ENCODE data around the gene ZNF618.

ZNF618 gene

GRCh38 chr9:114003351-114003750 lies 127.2 kb downstream of the ZNF618 start:
- in situ Hi-C loops (cut with HindIII; ENCODE audit: low pct_ligation_motif_present, low pct_unique_long_range_greater_than_20kb, low sequenced_read_pairs): no loop called here
- no peak for DNase-seq

DNA sequence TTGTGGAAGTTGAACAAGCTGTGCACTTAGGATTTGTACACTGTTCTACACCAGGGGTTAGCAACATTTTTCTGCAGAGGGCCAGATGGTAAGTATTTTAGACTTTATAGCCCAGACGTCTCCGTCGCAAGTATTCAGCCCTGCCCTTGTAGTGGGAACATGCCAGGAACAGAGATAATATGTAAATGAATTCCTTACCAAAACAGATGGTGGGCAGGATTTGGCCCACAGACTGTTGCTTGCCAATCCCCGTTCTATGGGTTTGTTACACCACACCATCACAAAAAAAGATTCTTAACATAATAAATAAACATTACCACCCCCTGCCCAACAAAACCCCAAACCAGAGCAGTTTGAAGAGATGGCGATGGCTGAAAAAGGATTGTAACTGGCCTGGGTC lies 127.6 kb downstream of the ZNF618 start:
- DNase-seq: no peak
- in situ Hi-C loops (cut with HindIII; ENCODE audit: low pct_ligation_motif_present, low pct_unique_long_range_greater_than_20kb, low sequenced_read_pairs): no loop called here

GRCh38 chr9:114004221-114004716 lies 128.2 kb downstream of the ZNF618 start:
- in situ Hi-C loops (cut with HindIII; ENCODE audit: low pct_ligation_motif_present, low pct_unique_long_range_greater_than_20kb, low sequenced_read_pairs): no loop called here
- DNase-seq: no peak

- DNase-seq: no peak
- in situ Hi-C loops (cut with HindIII; ENCODE audit: low pct_ligation_motif_present, low pct_unique_long_range_greater_than_20kb, low sequenced_read_pairs): no loop called here
Observed at GRCh38 chr9:114005371-114006154, 129.5 kb downstream of the ZNF618 start.

- DNase-seq: no peak
- in situ Hi-C loops (cut with HindIII; ENCODE audit: low pct_ligation_motif_present, low pct_unique_long_range_greater_than_20kb, low sequenced_read_pairs): no loop called here
Observed at GRCh38 chr9:114006155-114006550, 130.0 kb downstream of the ZNF618 start.

DNA sequence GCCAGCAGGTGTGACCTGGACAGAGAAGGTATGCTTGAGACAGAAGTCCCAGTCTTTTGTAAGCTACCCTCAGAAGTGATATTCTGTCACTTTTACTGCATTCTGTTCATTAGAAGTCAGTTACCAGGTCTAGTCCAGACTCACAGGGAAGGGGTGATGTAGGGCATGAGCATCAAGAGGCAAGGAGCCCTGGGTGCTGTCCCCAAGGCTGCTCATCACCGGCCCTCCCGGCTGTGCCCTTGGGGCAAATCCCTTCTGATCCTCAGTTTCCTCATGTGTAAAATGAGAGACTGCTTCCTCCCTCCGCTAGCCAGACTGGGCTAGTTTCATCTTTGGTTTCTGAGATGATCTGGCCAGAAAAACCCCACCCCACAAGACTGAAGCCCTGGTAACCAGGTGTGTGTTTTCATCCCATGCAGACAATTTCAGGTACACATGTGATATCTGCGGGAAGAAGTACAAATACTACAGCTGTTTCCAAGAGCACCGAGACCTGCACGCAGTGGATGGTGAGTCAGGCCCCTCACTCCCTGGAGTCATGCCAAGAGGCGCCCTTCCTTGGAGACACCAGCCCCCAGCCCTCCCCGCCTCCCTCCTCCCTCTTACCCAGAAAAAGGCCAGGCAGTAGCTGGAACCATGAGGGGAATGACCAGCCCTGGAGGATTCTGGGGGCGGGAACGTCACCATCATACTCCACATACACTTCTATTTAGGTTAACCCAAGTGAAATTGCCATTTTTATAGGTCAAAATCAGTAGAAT lies 131.0 kb downstream of the ZNF618 start:
- in situ Hi-C loops (cut with HindIII; ENCODE audit: low pct_ligation_motif_present, low pct_unique_long_range_greater_than_20kb, low sequenced_read_pairs): no loop called here

GRCh38 chr9:114007991-114008666 lies 132.0 kb downstream of the ZNF618 start:
- in situ Hi-C loops (cut with HindIII; ENCODE audit: low pct_ligation_motif_present, low pct_unique_long_range_greater_than_20kb, low sequenced_read_pairs): no loop called here
- DNase-seq: no peak

More for the DNA sequence above, 131.0 kb downstream of the ZNF618 start:
- DNase-seq: no peak

- no peak for DNase-seq
- in situ Hi-C loops (cut with HindIII; ENCODE audit: low pct_ligation_motif_present, low pct_unique_long_range_greater_than_20kb, low sequenced_read_pairs): no loop called here
Observed at GRCh38 chr9:114008667-114009410, 132.7 kb downstream of the ZNF618 start.

- no peak for DNase-seq
Observed at GRCh38 chr9:114011313-114011712, 135.2 kb downstream of the ZNF618 start.

GRCh38 chr9:114012126-114012525 lies 136.0 kb downstream of the ZNF618 start:
- in situ Hi-C loops (cut with HindIII; ENCODE audit: low pct_ligation_motif_present, low pct_unique_long_range_greater_than_20kb, low sequenced_read_pairs): no loop called here
- no peak for DNase-seq

More at GRCh38 chr9:114011313-114011712, 135.2 kb downstream of the ZNF618 start:
- in situ Hi-C loops (cut with HindIII; ENCODE audit: low pct_ligation_motif_present, low pct_unique_long_range_greater_than_20kb, low sequenced_read_pairs): no loop called here

GRCh38 chr9:114014044-114014443 lies 137.9 kb downstream of the ZNF618 start:
- DNase-seq: no peak
- in situ Hi-C loops (cut with HindIII; ENCODE audit: low pct_ligation_motif_present, low pct_unique_long_range_greater_than_20kb, low sequenced_read_pairs): no loop called here

GRCh38 chr9:114015607-114016006 lies 139.5 kb downstream of the ZNF618 start:
- in situ Hi-C loops (cut with HindIII; ENCODE audit: low pct_ligation_motif_present, low pct_unique_long_range_greater_than_20kb, low sequenced_read_pairs): no loop called here
- DNase-seq: no peak

- in situ Hi-C loops (cut with HindIII; ENCODE audit: low pct_ligation_motif_present, low pct_unique_long_range_greater_than_20kb, low sequenced_read_pairs): no loop called here
- DNase-seq: no peak
Observed at GRCh38 chr9:114016101-114016500, 140.0 kb downstream of the ZNF618 start.

DNA sequence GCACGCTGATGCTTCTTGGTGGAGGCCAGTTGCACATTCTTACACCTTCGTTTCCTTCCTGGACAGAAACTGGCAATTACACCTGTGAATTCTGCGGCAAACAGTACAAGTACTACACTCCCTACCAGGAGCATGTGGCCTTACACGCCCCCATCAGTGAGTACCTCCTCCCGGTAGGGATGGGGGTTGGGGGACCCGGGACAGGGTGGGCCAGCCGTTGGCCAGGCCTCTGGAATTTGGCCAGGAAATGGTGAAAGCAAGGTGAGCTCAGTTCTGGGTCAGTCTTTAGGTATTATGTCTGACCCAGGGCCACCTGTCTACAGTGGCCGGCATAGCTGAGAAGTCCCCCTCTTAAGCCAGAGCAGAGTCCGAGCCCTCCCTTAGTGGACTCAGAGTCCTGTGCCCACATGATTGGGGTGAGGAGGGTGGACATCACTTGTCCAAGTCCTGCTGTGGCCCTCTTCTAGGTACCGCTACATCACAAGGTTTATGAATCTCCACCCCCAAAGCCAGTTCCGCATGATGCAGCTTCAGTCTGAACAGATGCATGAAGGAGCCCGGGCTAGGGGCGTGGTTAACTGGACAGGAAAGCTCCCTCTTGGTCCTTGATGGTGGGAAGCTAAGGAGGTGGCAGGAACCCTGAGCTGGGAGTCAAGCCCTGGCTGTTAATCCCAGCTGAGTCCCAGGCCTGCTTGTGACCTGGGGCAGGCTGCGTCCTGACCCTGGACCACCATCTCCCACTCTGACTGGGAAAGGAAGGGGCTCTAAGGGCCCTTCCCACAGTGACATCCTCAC lies 140.7 kb downstream of the ZNF618 start:
- in situ Hi-C loops (cut with HindIII; ENCODE audit: low pct_ligation_motif_present, low pct_unique_long_range_greater_than_20kb, low sequenced_read_pairs): no loop called here
- DNase-seq: no peak

DNA sequence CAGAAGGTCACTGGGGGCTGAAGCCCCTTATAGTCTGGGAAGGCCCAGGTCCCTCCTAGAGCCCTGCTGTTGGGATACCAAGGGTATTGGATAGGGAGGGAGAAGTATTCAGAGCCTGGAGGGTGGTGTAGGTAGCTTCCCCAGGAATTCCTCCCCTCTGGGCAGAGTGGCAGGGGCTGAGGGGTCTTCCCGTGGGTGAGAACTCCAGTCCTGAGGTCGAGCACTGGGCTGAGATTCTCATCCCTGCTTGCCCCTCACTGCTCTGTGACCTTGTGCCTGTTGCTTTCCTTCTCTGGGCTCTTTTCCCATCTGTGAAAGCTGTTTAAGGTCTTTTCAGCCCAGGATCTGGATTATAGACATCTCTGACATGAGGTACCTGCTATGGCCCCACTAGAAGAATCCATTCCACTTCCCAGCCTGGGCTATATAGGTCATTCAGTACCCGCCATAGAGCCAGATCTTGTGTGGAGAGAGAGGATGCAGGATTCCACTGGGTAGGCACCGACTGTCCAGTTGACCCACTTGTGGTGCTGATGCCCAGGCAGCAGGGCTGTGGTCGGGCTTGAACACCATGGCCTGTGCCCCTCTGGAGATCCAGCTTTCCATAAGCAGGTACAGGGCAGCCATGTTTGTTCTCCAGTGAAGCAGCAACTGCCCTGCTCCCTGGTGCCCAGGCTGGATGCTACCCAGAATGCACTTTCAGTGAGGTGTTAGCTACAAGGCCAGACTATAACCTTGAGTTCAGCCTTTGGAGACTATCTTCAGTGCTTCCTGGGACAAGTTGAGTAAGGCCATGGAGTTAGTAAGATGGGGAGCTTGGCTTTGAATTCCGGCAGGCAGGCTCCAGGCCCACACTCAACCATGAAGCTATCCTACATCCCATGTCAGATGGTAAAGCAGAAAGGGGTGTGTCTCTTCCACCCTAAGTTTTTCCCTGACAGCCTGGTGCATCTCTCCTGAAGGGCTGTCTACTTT lies 141.9 kb downstream of the ZNF618 start:
- no peak for DNase-seq

DNA sequence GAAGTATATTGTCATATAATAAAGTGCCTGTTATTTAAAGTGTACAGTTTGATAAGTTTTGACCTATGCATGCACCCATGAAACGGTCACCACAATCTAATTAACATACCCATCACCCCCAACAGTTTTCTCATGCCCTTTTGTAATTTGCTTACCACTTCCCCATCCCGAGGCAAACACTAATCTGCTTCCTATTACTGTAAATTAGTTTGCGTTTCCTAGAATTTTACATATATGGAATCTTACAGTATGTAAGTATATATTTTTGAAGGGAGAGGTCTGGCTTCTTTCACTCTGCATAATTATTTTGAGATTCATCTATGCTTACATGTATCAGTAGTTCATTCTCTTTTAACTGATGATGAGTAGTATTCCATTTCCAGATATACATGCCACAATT lies 145.5 kb downstream of the ZNF618 start:
- in situ Hi-C loops (cut with HindIII; ENCODE audit: low pct_ligation_motif_present, low pct_unique_long_range_greater_than_20kb, low sequenced_read_pairs): no loop called here
- DNase-seq: no peak

More for the DNA sequence above, 141.9 kb downstream of the ZNF618 start:
- in situ Hi-C loops (cut with HindIII; ENCODE audit: low pct_ligation_motif_present, low pct_unique_long_range_greater_than_20kb, low sequenced_read_pairs): no loop called here

GRCh38 chr9:114023961-114024360 lies 147.9 kb downstream of the ZNF618 start:
- in situ Hi-C loops (cut with HindIII; ENCODE audit: low pct_ligation_motif_present, low pct_unique_long_range_greater_than_20kb, low sequenced_read_pairs): no loop called here
- no peak for DNase-seq

Measured in ACHN (cell line).